Liver (tissue), 3 donors: Measurements from ENCODE around the gene WRAP73.

Experiments
- EGR1 ChIP-seq, 2 donors: IDR thresholded peaks; 2 replicates each; pipeline ENCODE4 v1.6.1; 2016 to 2018; ENCODE audit warnings: antibody characterized with exemption in 2 of 2, low read depth in 2 of 2
- FOXA1 ChIP-seq: IDR thresholded peaks from 2 replicates; pipeline ENCODE4 v1.6.1; 2016; ENCODE audit warnings: antibody characterized with exemption
- GABPA ChIP-seq, 2 donors: IDR thresholded peaks in 1 of 2; conservative IDR thresholded peaks in 1 of 2; 2 replicates each; pipeline ENCODE4 v1.6.1; 2016; ENCODE audit warnings: antibody characterized with exemption in 2 of 2, mild to moderate bottlenecking in 1 of 2, moderate library complexity in 1 of 2
- HNF4G ChIP-seq: IDR thresholded peaks from 2 replicates; pipeline ENCODE4 v1.6.1; 2016; ENCODE audit warnings: antibody characterized with exemption
- NR2F2 ChIP-seq: IDR thresholded peaks from 2 replicates; pipeline ENCODE4 v1.6.1; 2016; ENCODE audit warnings: antibody characterized with exemption
- RAD21 ChIP-seq, 2 donors: IDR thresholded peaks; 2 replicates each; pipeline ENCODE4 v1.6.1; 2016; ENCODE audit warnings: antibody characterized with exemption in 2 of 2, mild to moderate bottlenecking in 2 of 2
- RXRA ChIP-seq, 2 donors: IDR thresholded peaks; 2 replicates each; pipeline ENCODE4 v1.6.1; 2017 to 2018; ENCODE audit warnings: antibody characterized with exemption in 2 of 2, mild to moderate bottlenecking in 1 of 2
- TAF1 ChIP-seq: conservative IDR thresholded peaks from 2 replicates; pipeline ENCODE4 v1.6.1; 2016; ENCODE audit warnings: antibody characterized with exemption, mild to moderate bottlenecking
- YY1 ChIP-seq: IDR thresholded peaks from 2 replicates; pipeline ENCODE4 v1.6.1; 2016; ENCODE audit warnings: antibody characterized with exemption, mild to moderate bottlenecking
- ZBTB33 ChIP-seq: IDR thresholded peaks from 2 replicates; pipeline ENCODE4 v1.6.1; 2016; ENCODE audit warnings: antibody characterized with exemption
- TF ChIP-seq, protein P1 (sequence below): fragments of 150-350 bp; IDR thresholded peaks from 2 replicates; pipeline ENCODE4 v1.5.1; 2017; ENCODE audit warnings: improper control_type of control experiment, low read depth, low read length; ENCODE audit not compliant: missing input control
- TF ChIP-seq, protein P2 (sequence below): IDR thresholded peaks from 2 replicates; pipeline ENCODE4 v1.6.1; 2016; ENCODE audit warnings: antibody characterized with exemption
- donor health status: healthy.
- donor health status: healthy.

DNA sequence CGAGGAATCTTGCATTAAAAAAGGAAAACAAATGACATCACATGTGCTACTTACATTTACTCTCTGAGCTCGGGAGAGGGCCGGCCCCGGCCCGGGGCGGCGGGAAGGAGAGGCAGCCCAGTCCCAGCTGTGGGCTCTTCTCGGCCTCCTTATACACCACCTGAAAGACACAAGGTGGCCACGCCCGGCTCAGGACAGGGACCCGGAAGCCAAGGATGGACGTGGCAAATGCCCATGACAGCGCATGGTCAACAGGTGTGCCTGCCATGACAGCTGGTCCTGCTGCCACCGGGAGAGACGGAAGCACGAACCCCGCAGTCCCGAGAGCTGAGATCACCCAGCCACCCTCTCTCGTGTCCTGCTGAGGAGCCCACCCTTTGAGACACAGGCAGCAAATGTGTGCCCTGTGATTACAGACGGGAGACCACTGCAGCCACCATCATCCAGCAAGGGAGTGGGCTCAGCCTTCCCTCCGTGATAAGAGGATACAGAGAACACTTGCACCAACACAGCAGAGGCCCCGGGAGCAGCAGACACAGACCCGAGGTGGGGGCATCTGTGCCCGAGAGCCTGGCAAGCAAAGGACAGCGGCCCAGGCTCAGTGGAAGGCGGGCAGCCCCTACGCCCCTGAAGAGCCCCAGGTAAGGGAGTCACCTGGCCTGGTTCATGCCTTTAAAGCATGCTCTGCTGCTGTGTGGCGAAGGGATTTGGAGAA is 16.4 kb downstream of the WRAP73 start:
- TF ChIP-seq, protein P1, sequence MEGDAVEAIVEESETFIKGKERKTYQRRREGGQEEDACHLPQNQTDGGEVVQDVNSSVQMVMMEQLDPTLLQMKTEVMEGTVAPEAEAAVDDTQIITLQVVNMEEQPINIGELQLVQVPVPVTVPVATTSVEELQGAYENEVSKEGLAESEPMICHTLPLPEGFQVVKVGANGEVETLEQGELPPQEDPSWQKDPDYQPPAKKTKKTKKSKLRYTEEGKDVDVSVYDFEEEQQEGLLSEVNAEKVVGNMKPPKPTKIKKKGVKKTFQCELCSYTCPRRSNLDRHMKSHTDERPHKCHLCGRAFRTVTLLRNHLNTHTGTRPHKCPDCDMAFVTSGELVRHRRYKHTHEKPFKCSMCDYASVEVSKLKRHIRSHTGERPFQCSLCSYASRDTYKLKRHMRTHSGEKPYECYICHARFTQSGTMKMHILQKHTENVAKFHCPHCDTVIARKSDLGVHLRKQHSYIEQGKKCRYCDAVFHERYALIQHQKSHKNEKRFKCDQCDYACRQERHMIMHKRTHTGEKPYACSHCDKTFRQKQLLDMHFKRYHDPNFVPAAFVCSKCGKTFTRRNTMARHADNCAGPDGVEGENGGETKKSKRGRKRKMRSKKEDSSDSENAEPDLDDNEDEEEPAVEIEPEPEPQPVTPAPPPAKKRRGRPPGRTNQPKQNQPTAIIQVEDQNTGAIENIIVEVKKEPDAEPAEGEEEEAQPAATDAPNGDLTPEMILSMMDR = no peak
- no peak for TF ChIP-seq EGR1 (IDR thresholded peaks at IDR 0.05; ENCODE audit: low read depth in 2 of 2)
- TF ChIP-seq TAF1 = no peak
- TF ChIP-seq RAD21 (IDR thresholded peaks at IDR 0.05) = no peak
- no peak for TF ChIP-seq ZBTB33
- TF ChIP-seq, protein P2, sequence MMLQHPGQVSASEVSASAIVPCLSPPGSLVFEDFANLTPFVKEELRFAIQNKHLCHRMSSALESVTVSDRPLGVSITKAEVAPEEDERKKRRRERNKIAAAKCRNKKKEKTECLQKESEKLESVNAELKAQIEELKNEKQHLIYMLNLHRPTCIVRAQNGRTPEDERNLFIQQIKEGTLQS = no peak
- no peak for TF ChIP-seq HNF4G
- TF ChIP-seq GABPA (IDR thresholded peaks at IDR 0.05 in 1 of 2, conservative IDR thresholded peaks at IDR 0.05 in 1 of 2) = no peak
- no peak for TF ChIP-seq NR2F2
- no peak for TF ChIP-seq FOXA1
- no peak for TF ChIP-seq RXRA (IDR thresholded peaks at IDR 0.05)
- no peak for TF ChIP-seq YY1
